GM19023 (cell line): ENCODE results near the gene NCSTN.

Source experiments
- ATAC-seq: cut with Tn5 transposase; IDR thresholded peaks from one replicate; pipeline ENCODE4 v1.9.1; 2021; ENCODE audit warnings: mild to moderate bottlenecking, moderate library complexity; ENCODE audit not compliant: unreplicated experiment

Gene NCSTN

DNA sequence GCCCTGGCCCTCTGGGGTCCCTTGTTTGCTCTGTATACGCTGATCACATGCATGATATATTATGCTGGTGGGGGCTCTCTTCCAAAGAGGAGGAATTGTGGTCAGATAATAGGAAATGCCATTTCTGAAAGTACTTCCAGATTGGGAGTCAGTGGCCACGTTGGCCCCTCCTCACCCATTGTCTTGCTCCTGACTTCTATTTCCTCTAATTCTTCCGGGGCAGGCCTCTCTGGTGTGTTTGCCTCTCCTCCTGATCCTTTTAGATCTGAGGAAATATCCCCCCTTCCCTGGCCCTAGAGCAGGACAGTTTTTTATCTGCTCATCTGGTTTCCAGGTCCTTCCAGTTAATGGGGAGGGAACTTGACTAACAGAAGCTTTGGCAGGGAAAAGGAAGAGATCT lies 60.1 kb downstream of the NCSTN start:
- no peak for ATAC-seq

DNA sequence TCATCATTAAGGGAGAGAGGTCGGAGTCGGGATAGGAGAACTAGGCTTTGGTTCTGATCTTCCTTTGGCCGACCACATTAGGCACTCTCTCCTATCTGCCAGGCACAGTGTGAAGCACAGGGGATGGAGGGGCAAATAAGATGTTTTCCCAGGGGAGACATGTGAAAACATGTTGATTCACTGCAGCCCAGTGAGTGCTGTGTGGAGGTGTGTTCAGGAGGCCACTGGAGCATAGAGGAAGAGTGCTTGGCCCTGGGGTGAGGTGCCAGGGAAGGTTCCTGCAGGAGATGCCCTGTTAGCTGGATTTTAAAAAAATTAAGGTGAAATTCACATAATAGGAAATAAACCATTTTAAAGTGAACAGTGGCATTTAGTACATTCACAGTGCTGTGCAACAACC lies 60.9 kb downstream of the NCSTN start:
- ATAC-seq: no peak

DNA sequence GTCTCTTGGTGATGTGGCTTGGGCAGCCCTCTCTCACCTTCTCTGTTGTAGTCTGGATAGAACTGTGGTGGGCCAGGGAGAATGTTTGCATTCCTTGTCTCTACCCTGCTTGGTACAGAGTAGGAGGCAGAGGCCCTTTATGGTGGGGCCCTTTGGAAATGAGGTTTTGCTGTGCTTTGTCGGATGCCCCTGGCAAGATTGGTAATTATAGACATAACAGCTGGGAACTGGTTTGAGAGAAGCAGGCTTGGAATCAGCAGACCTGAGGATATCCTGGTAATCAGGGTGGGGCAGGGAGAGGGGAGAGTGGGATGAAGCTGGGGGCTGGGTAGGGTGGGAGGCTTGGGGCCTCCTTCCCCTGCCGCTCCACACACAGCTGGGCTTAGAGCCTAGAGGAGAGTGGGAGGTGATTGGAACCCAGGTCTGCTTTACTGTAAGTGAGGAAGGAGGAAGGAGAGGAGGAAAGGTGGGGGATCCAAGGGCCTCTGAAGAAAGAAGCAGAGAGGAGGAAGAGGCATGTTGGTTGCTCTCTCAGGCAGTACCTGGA lies 62.2 kb downstream of the NCSTN start:
- ATAC-seq: no peak

DNA sequence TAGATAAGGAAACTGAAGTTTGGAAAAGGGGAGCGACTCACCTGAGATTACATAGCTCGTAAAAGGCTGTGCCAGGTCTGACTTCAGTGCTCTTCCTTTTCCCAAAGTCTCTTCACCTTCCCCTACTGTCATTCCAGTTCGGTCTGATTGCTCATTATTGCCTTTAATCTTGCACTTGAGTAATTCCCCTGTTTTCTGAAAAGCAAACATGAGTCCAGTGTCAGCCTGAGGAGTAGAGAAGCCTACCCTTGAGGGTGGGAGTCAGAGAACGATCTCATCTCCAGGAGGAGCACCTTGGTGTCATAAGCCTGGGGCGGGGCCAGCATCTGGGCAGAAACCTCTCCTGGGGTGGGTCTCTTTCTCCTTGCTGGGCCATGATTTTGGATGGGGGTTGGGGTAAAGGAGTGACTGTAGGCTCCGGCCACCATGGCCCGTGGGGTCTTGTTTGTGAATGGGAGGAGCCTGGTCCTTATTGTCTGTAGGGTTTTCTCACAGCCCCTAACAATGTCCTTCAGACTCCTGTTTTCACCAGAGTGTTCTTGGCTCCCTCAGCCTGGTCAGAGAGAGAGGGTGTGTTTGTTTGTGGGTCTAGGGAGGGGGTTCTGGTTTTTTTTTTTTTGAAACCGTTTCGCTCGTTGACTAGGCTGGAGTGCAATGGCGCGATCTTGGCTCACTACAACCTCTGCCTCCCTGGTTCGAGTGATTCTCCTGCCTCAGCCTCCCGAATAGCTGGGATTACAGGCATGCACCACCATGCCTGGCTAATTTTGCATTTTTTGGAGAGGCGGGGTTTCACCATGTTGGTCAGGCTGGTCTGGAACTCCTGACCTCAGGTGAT lies 63.2 kb downstream of the NCSTN start:
- ATAC-seq: no peak

DNA sequence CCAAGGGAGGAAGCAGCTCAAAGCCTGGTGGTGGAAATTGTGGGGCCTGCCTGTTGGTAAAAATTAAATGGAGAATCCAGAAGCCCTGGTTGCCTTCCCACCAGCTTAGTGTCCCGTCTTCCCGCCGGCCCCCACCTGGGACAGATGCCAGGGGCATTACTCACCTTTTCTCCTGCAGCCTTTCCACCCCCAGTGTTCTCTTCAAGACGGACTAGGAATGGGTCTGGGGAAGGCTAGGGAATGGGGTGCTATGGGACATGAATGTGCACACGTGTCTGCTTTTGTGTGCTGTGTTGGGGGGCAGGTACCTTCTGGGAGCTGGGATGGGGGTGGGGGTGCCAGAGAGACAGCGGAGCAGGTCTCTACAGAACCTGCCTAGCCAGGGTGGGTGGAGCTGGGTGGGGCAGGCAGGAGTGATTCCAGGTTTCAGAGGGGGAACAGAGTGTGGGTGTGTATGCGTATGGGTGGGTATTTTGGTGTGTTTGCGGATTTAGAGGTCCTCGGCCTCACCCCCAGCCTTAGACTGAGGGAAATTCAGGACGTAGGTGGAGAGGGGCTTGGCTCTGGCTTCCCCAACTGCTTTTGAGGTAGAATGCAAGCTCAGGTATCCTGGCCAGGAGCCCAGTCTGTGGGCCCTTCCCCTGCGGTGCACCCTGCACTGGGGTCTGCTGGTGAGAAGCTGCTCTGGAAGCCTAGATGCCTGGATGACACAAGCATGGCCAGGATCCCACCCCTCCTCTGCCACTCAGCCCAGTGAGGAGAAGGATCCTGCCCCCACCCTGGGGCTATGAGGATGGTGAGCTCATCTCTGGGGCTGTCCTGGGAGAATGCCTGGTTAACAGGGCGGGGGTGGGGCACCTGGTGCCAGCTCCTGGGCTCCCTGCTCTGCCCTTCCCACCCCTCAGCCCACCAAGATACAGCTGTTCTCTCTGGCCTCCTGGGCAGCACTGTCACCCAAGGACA lies 64.9 kb downstream of the NCSTN start:
- no peak for ATAC-seq
